ENCODE data around the gene YWHAG. TPM values are rescaled to one million over a fixed set of nuclear protein-coding genes. Genes with fewer than 3 reads are reported as not detected.
A peak's percentile ranks its signal among the peaks of the same experiment; 100 is the strongest.

The YWHAG gene
- total and polyA plus RNA-seq, 2 of the 13 experiments (the other 11 are each of a cell fraction or from before 2014, with no cell fraction given), result 36.9 to 67.5 TPM

DNA sequence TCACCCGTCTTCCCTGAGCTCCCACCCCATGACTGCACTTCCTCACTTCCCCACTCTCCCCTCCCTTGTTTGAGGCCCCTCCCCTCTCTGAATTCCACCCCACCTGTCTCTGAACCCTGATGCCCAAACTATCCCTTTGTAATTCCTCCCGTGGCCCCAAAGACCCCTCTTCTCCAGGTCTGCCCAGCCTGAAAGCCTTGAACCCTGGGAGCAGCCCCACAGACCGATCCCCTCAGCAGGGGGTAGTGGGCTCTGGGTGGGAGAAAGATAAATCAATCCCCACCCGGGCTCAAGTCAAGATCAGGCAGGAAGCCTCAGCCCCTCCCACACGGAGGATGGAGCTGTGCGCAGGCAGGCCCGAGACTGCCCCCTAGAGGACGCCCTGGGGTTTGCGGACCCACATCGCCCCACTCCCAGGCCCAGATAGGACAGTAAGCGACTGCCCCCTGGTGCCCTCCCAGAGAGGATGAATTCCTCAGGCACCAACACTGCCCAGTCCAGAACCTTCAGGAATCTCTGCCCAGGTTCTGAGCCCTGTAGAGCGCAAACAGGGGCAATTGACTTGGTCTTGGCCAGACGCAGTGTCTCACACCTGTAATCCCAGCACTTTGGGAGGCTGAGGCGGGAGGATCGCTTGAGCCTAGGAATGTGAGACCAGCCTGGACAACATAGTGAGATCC is 44.6 kb downstream of the YWHAG start (continued):
- TF ChIP-seq ZFP37 (CRISPR knock-in tag; IDR thresholded peaks at IDR 0.05; ENCODE audit: borderline replicate concordance), result no peak
- TF ChIP-seq RBAK (CRISPR knock-in tag; IDR thresholded peaks at IDR 0.05), result no peak
- TF ChIP-seq, protein P1, sequence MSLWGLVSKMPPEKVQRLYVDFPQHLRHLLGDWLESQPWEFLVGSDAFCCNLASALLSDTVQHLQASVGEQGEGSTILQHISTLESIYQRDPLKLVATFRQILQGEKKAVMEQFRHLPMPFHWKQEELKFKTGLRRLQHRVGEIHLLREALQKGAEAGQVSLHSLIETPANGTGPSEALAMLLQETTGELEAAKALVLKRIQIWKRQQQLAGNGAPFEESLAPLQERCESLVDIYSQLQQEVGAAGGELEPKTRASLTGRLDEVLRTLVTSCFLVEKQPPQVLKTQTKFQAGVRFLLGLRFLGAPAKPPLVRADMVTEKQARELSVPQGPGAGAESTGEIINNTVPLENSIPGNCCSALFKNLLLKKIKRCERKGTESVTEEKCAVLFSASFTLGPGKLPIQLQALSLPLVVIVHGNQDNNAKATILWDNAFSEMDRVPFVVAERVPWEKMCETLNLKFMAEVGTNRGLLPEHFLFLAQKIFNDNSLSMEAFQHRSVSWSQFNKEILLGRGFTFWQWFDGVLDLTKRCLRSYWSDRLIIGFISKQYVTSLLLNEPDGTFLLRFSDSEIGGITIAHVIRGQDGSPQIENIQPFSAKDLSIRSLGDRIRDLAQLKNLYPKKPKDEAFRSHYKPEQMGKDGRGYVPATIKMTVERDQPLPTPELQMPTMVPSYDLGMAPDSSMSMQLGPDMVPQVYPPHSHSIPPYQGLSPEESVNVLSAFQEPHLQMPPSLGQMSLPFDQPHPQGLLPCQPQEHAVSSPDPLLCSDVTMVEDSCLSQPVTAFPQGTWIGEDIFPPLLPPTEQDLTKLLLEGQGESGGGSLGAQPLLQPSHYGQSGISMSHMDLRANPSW (CRISPR knock-in tag; IDR thresholded peaks at IDR 0.05; ENCODE audit: borderline replicate concordance), result no peak
- TF ChIP-seq PLRG1 (conservative IDR thresholded peaks at IDR 0.05), result no peak
- no peak for TF ChIP-seq PAWR (CRISPR knock-in tag; IDR thresholded peaks at IDR 0.05; ENCODE audit: borderline replicate concordance)
- no peak for TF ChIP-seq RORA (CRISPR knock-in tag; IDR thresholded peaks at IDR 0.05)
- TF ChIP-seq CEBPB (IDR thresholded peaks at IDR 0.05; ENCODE audit: borderline replicate concordance, low read depth, low read length), result no peak
- no peak for TF ChIP-seq ZNF30 (CRISPR knock-in tag; IDR thresholded peaks at IDR 0.05)
- TF ChIP-seq, protein P2, sequence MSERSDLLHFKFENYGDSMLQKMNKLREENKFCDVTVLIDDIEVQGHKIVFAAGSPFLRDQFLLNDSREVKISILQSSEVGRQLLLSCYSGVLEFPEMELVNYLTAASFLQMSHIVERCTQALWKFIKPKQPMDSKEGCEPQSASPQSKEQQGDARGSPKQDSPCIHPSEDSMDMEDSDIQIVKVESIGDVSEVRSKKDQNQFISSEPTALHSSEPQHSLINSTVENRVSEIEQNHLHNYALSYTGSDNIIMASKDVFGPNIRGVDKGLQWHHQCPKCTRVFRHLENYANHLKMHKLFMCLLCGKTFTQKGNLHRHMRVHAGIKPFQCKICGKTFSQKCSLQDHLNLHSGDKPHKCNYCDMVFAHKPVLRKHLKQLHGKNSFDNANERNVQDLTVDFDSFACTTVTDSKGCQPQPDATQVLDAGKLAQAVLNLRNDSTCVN (CRISPR knock-in tag; IDR thresholded peaks at IDR 0.05; ENCODE audit: borderline replicate concordance), result no peak; the same call in 1 of the 2 replicates
- 0 out of 2 replicates have a peak, but pooled peaks have one; percentile 17 for TF ChIP-seq SIX4 (CRISPR knock-in tag; IDR thresholded peaks at IDR 0.05)
- TF ChIP-seq CHD4 (IDR thresholded peaks at IDR 0.05; ENCODE audit: borderline replicate concordance, low read length), result no peak
- TF ChIP-seq GTF3A (CRISPR knock-in tag; conservative IDR thresholded peaks at IDR 0.05), result peak; percentile 69; the same call in 1 of the 2 replicates
- no peak; the same call in 1 of the 2 replicates for TF ChIP-seq FLYWCH1 (CRISPR knock-in tag; IDR thresholded peaks at IDR 0.05)
- TF ChIP-seq, protein P3, sequence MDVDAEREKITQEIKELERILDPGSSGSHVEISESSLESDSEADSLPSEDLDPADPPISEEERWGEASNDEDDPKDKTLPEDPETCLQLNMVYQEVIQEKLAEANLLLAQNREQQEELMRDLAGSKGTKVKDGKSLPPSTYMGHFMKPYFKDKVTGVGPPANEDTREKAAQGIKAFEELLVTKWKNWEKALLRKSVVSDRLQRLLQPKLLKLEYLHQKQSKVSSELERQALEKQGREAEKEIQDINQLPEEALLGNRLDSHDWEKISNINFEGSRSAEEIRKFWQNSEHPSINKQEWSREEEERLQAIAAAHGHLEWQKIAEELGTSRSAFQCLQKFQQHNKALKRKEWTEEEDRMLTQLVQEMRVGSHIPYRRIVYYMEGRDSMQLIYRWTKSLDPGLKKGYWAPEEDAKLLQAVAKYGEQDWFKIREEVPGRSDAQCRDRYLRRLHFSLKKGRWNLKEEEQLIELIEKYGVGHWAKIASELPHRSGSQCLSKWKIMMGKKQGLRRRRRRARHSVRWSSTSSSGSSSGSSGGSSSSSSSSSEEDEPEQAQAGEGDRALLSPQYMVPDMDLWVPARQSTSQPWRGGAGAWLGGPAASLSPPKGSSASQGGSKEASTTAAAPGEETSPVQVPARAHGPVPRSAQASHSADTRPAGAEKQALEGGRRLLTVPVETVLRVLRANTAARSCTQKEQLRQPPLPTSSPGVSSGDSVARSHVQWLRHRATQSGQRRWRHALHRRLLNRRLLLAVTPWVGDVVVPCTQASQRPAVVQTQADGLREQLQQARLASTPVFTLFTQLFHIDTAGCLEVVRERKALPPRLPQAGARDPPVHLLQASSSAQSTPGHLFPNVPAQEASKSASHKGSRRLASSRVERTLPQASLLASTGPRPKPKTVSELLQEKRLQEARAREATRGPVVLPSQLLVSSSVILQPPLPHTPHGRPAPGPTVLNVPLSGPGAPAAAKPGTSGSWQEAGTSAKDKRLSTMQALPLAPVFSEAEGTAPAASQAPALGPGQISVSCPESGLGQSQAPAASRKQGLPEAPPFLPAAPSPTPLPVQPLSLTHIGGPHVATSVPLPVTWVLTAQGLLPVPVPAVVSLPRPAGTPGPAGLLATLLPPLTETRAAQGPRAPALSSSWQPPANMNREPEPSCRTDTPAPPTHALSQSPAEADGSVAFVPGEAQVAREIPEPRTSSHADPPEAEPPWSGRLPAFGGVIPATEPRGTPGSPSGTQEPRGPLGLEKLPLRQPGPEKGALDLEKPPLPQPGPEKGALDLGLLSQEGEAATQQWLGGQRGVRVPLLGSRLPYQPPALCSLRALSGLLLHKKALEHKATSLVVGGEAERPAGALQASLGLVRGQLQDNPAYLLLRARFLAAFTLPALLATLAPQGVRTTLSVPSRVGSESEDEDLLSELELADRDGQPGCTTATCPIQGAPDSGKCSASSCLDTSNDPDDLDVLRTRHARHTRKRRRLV (CRISPR knock-in tag; IDR thresholded peaks at IDR 0.05), result no peak
- TF ChIP-seq, protein P4, sequence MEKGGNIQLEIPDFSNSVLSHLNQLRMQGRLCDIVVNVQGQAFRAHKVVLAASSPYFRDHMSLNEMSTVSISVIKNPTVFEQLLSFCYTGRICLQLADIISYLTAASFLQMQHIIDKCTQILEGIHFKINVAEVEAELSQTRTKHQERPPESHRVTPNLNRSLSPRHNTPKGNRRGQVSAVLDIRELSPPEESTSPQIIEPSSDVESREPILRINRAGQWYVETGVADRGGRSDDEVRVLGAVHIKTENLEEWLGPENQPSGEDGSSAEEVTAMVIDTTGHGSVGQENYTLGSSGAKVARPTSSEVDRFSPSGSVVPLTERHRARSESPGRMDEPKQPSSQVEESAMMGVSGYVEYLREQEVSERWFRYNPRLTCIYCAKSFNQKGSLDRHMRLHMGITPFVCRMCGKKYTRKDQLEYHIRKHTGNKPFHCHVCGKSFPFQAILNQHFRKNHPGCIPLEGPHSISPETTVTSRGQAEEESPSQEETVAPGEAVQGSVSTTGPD (CRISPR knock-in tag; IDR thresholded peaks at IDR 0.05), result no peak
- no peak for TF ChIP-seq HOXD1 (CRISPR knock-in tag; IDR thresholded peaks at IDR 0.05)
- TF ChIP-seq ZNF205 (CRISPR knock-in tag; IDR thresholded peaks at IDR 0.05), result peak; percentile 75; the same call in 1 of the 2 replicates
